ENCODE data around the gene EGF. TPM values are rescaled to one million over a fixed set of nuclear protein-coding genes. Genes with fewer than 3 reads are reported as not detected.

Gene EGF
- total RNA-seq, 1 experiment from 2014 or later: 0.25 TPM

DNA sequence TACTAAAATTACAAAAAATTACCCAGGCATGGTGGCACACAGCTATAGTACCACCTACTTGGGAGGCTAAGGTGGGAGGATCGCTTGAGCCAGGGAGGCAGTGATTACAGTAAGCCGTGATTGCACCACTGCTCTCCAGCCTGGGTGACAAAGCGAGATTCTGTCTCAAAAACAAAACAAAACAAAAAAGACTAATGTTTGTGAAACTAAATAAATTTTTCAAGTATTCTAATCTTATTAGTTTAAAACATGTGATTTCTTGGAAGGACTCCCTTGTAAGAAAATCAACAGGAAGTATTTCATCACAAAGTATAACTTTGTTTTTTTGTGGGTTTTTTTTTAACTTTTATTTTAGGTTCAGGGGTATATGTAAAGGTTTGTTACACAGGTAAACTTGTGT lies 89.6 kb downstream of the EGF start:
- TF ChIP-seq, protein P1, sequence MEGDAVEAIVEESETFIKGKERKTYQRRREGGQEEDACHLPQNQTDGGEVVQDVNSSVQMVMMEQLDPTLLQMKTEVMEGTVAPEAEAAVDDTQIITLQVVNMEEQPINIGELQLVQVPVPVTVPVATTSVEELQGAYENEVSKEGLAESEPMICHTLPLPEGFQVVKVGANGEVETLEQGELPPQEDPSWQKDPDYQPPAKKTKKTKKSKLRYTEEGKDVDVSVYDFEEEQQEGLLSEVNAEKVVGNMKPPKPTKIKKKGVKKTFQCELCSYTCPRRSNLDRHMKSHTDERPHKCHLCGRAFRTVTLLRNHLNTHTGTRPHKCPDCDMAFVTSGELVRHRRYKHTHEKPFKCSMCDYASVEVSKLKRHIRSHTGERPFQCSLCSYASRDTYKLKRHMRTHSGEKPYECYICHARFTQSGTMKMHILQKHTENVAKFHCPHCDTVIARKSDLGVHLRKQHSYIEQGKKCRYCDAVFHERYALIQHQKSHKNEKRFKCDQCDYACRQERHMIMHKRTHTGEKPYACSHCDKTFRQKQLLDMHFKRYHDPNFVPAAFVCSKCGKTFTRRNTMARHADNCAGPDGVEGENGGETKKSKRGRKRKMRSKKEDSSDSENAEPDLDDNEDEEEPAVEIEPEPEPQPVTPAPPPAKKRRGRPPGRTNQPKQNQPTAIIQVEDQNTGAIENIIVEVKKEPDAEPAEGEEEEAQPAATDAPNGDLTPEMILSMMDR (IDR thresholded peaks at IDR 0.05; ENCODE audit: insufficient read depth in 1 of 2, low read depth in 1 of 2, low read length in 1 of 2, severe bottlenecking in 1 of 2, unreplicated experiment in 1 of 2): no peak
- no peaks in the 10 kb centered on the region for H3K36me3 ChIP-seq (ENCODE audit: control insufficient read depth, insufficient read depth, low read length)
- no peaks in the 10 kb centered on the region for H3K27me3 Mint-ChIP-seq (ENCODE audit: insufficient read depth, unreplicated experiment)
- peaks cover 6% of the 10 kb centered on the region for H3K4me1 Mint-ChIP-seq (ENCODE audit: low read depth, unreplicated experiment)
- no peaks in the 10 kb centered on the region for H3K9me3 Mint-ChIP-seq (ENCODE audit: unreplicated experiment)
- no peak overlapping the region for H3K4me3 ChIP-seq (ENCODE audit: low read depth, low read length)
- H3K9me3 ChIP-seq: no peaks in the 10 kb centered on the region
- H3K27ac Mint-ChIP-seq (ENCODE audit: unreplicated experiment): no peak overlapping the region
- BruUV-seq (replicated peaks): no TSS peak
- H3K36me3 Mint-ChIP-seq (ENCODE audit: insufficient read depth, unreplicated experiment): no peaks in the 10 kb centered on the region
- H3K27me3 ChIP-seq (replicated peaks; ENCODE audit: control insufficient read depth, insufficient read depth, low read length): no peaks in the 10 kb centered on the region
- H3K4me3 Mint-ChIP-seq (ENCODE audit: unreplicated experiment): no peak overlapping the region
- POLR2A ChIA-PET: no interaction called here
- H3K4me1 ChIP-seq: peaks cover 6% of the 10 kb centered on the region
- intact Hi-C loops (cut with micrococcal nuclease; ENCODE audit: unreplicated experiment): no loop called here
- CTCF ChIA-PET: no interaction called here
- no peak for DNase-seq

DNA sequence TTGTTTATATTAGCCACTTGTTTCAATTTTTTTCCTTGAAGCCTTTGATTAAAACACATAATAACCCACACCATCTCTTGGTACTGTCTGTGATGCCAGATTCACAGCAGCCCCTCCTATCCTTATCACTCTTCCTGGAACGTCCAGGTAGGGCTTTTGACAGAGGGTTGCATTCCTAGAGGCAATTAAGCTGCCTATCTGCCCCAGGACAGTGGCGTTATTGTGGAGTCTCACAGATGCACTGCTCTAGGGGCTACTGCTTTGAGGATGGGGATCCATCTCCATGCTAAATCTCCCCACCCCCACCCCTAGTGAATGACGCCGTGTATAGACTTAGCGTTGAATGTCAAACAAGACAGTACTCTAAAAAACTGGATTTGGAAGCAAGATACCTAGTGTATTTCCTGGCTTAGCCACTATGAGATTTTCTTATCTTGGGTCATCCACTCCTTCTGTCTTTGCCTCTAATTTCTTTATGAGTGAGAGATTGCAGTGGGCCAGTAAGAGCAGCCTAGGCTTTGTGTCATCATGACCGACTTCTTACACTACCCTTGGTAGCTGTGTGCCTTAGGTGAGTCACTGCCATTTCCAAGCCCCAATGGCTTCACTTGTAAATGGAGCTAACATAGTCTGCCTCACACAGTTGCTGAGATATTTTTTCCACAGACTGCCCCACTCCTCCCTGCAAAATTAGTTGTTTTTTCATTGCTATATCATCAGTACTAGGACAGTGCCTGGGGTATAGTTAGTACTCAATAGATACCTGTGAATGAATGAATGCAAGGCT lies 90.9 kb downstream of the EGF start:
- no peak overlapping the region for H3K27ac Mint-ChIP-seq (ENCODE audit: unreplicated experiment)
- H3K36me3 ChIP-seq (ENCODE audit: control insufficient read depth, insufficient read depth, low read length): no peaks in the 10 kb centered on the region
- CTCF ChIA-PET: interaction anchor here (0.7 kb wide), 1 partner anchor 80 kb away, joined by 4 read pairs; no protein-coding TSS in a partner anchor

DNA sequence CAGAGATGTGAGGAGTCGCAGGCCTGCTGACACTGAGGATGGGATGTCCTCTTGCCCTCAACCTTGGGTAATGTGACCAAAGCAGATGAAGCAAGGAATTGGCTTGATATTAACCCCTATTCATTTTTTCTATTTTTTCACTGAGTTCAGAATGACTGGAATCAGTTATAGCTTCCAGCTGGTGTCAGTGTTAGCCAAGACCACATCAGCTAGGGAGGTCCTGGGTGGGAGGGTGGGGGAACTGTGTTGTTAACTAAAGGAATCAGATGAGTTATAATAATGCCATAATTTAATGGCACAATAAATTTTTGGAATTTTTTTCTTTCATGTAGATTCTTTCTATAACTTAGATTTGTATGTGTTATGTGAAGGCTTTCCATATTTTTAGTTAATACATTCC lies 91.9 kb downstream of the EGF start:
- DNase-seq: no peak
- Mint-ChIP-seq H3K27ac (ENCODE audit: unreplicated experiment) (no peak overlapping the region), H3K9me3 (ENCODE audit: unreplicated experiment) (no peaks in the 10 kb centered on the region), H3K4me3 (ENCODE audit: unreplicated experiment) (no peak overlapping the region), H3K4me1 (ENCODE audit: low read depth, unreplicated experiment) (peaks cover 7% of the 10 kb centered on the region), H3K36me3 (ENCODE audit: insufficient read depth, unreplicated experiment) (no peaks in the 10 kb centered on the region), H3K27me3 (ENCODE audit: insufficient read depth, unreplicated experiment) (no peaks in the 10 kb centered on the region)
- Histone ChIP-seq H3K4me3 (ENCODE audit: low read depth, low read length) (no peak overlapping the region), H3K4me1 (no peaks in the 10 kb centered on the region; the same call in 1 of the 2 replicates), H3K36me3 (ENCODE audit: control insufficient read depth, insufficient read depth, low read length) (no peaks in the 10 kb centered on the region), H3K27me3 (replicated peaks; ENCODE audit: control insufficient read depth, insufficient read depth, low read length) (no peaks in the 10 kb centered on the region), H3K9me3 (no peaks in the 10 kb centered on the region)
- BruUV-seq (replicated peaks): no TSS peak
- ChIA-PET POLR2A (no interaction called here), CTCF (interaction anchor here (0.6 kb wide), 1 partner anchor 18 kb away, joined by 3 read pairs; no protein-coding TSS in a partner anchor)
- TF ChIP-seq, protein P1 (IDR thresholded peaks at IDR 0.05; ENCODE audit: insufficient read depth in 1 of 2, low read depth in 1 of 2, low read length in 1 of 2, severe bottlenecking in 1 of 2, unreplicated experiment in 1 of 2): no peak
- intact Hi-C loops (cut with micrococcal nuclease; ENCODE audit: unreplicated experiment): no loop called here

More for the DNA sequence above, 90.9 kb downstream of the EGF start:
- Mint-ChIP-seq H3K9me3 (ENCODE audit: unreplicated experiment) (no peaks in the 10 kb centered on the region), H3K4me1 (ENCODE audit: low read depth, unreplicated experiment) (peaks cover 7% of the 10 kb centered on the region), H3K27me3 (ENCODE audit: insufficient read depth, unreplicated experiment) (no peaks in the 10 kb centered on the region), H3K4me3 (ENCODE audit: unreplicated experiment) (no peak overlapping the region), H3K36me3 (ENCODE audit: insufficient read depth, unreplicated experiment) (no peaks in the 10 kb centered on the region)
- no peaks in the 10 kb centered on the region for H3K9me3 ChIP-seq
- TF ChIP-seq, protein P1 (IDR thresholded peaks at IDR 0.05; ENCODE audit: insufficient read depth in 1 of 2, low read depth in 1 of 2, low read length in 1 of 2, severe bottlenecking in 1 of 2, unreplicated experiment in 1 of 2): no peak
- BruUV-seq (replicated peaks): no TSS peak
- intact Hi-C loops (cut with micrococcal nuclease; ENCODE audit: unreplicated experiment): no loop called here
- no peak for DNase-seq
- no peak overlapping the region for H3K4me3 ChIP-seq (ENCODE audit: low read depth, low read length)
- H3K27me3 ChIP-seq (replicated peaks; ENCODE audit: control insufficient read depth, insufficient read depth, low read length): no peaks in the 10 kb centered on the region
- peaks cover 6% of the 10 kb centered on the region for H3K4me1 ChIP-seq
- POLR2A ChIA-PET: no interaction called here
